Type B pancreatic cell (in vitro differentiated cells): ENCODE measurements around the gene DTNBP1. TPM values are rescaled to one million over a fixed set of nuclear protein-coding genes. Genes with fewer than 3 reads are reported as not detected.

ENCODE experiments used
- DNase-seq: peaks from one replicate; pipeline ENCODE4 v3.0.0; 2021; ENCODE audit warnings: mixed read lengths; ENCODE audit not compliant: unreplicated experiment; ENCODE audit errors: extremely low spot score
- H3K27ac Mint-ChIP-seq: 2 replicates; pipeline ENCODE4 v1.8.0; 2021; ENCODE audit warnings: mild to moderate bottlenecking, mixed read lengths
- H3K27me3 Mint-ChIP-seq: 2 replicates; pipeline ENCODE4 v1.8.0; 2021; ENCODE audit warnings: mixed read lengths
- H3K36me3 Mint-ChIP-seq: 2 replicates; pipeline ENCODE4 v1.8.0; 2021; ENCODE audit warnings: mixed read lengths
- H3K4me1 Mint-ChIP-seq: one replicate; pipeline ENCODE4 v1.8.0; 2021; ENCODE audit warnings: mixed read lengths; ENCODE audit not compliant: unreplicated experiment
- H3K4me3 Mint-ChIP-seq: 2 replicates; pipeline ENCODE4 v1.8.0; 2021; ENCODE audit warnings: mild to moderate bottlenecking, mixed read lengths
- H3K9me3 Mint-ChIP-seq: 2 replicates; pipeline ENCODE4 v1.8.0; 2021; ENCODE audit warnings: mixed read lengths
- CTCF ChIP-seq: fragments of 200-600 bp; sonication (generic); conservative IDR thresholded peaks from 2 replicates; pipeline ENCODE4 v1.5.0; 2021; ENCODE audit warnings: antibody characterized with exemption, mild to moderate bottlenecking
- total RNA-seq: library from RNA; stranded (reverse); gene quantifications from 2 replicates; pipeline ENCODE4 v1.2.1, GENCODE V29; 2021; ENCODE audit warnings: low replicate concordance

DTNBP1 gene
- total RNA-seq, 1 donor from 2014 or later = 11.6 TPM

DNA sequence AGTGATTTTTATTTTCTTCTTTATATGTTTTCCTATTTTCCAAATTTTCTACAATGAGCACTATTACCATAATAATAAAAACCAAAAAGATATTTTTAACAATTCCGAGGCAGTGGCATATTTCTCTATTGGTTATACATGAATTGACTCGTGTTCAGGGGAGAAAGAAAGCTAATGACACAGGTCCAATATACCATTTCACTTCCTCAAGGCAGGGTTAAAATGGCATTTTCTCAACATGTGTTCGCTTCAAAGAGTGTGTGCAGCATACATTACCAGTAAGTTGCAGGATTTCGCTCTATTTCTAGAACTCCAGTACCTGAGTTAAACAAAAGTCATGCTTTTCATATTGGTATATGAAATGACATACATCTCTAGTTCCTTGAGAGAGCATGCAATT, 35.1 kb upstream of the DTNBP1 start:
- Mint-ChIP-seq H3K9me3 (no peaks in the 10 kb centered on the region), H3K36me3 (no peaks in the 10 kb centered on the region), H3K27ac (no peak overlapping the region), H3K27me3 (peaks cover 3% of the 10 kb centered on the region), H3K4me3 (no peak overlapping the region), H3K4me1 (no peaks in the 10 kb centered on the region)
- TF ChIP-seq CTCF = no peak
- DNase-seq = no peak

GRCh38 chr6:15691250-15691869, 28.5 kb upstream of the DTNBP1 start:
- peak overlapping the region; percentile 25 for H3K4me3 Mint-ChIP-seq
- TF ChIP-seq CTCF = peak; percentile 100
- H3K4me1 Mint-ChIP-seq = peaks cover 14% of the 10 kb centered on the region
- no peaks in the 10 kb centered on the region for H3K27me3 Mint-ChIP-seq
- H3K9me3 Mint-ChIP-seq = no peaks in the 10 kb centered on the region
- H3K27ac Mint-ChIP-seq = peak overlapping the region; percentile 14
- H3K36me3 Mint-ChIP-seq = no peaks in the 10 kb centered on the region
- DNase-seq = peak; percentile 82

- Mint-ChIP-seq H3K4me1 (peaks cover 14% of the 10 kb centered on the region), H3K36me3 (no peaks in the 10 kb centered on the region), H3K27ac (no peak overlapping the region), H3K9me3 (no peaks in the 10 kb centered on the region), H3K4me3 (no peak overlapping the region), H3K27me3 (no peaks in the 10 kb centered on the region)
- no peak for TF ChIP-seq CTCF
- no peak for DNase-seq
These were observed 27.7 kb upstream of the DTNBP1 start for GRCh38 chr6:15690510-15690909.

- TF ChIP-seq CTCF = no peak
- H3K4me1 Mint-ChIP-seq = peaks cover 14% of the 10 kb centered on the region
- no peaks in the 10 kb centered on the region for H3K36me3 Mint-ChIP-seq
- H3K27ac Mint-ChIP-seq = no peak overlapping the region
- H3K4me3 Mint-ChIP-seq = no peak overlapping the region
- H3K27me3 Mint-ChIP-seq = no peaks in the 10 kb centered on the region
- no peaks in the 10 kb centered on the region for H3K9me3 Mint-ChIP-seq
- DNase-seq = no peak
These were observed 27.0 kb upstream of the DTNBP1 start for GRCh38 chr6:15689586-15690482.

GRCh38 chr6:15685619-15686018, 22.8 kb upstream of the DTNBP1 start:
- TF ChIP-seq CTCF = no peak
- no peaks in the 10 kb centered on the region for H3K36me3 Mint-ChIP-seq
- H3K27me3 Mint-ChIP-seq = no peaks in the 10 kb centered on the region
- no peak for DNase-seq
- no peak overlapping the region for H3K27ac Mint-ChIP-seq
- H3K4me3 Mint-ChIP-seq = no peak overlapping the region
- peaks cover 11% of the 10 kb centered on the region for H3K4me1 Mint-ChIP-seq
- no peaks in the 10 kb centered on the region for H3K9me3 Mint-ChIP-seq
